GM21515 (cell line): ENCODE results near the gene PDZRN3.

Source experiments
- ATAC-seq: cut with Tn5 transposase; IDR thresholded peaks from one replicate; pipeline ENCODE4 v1.9.1; 2021; ENCODE audit not compliant: unreplicated experiment

PDZRN3 gene

DNA sequence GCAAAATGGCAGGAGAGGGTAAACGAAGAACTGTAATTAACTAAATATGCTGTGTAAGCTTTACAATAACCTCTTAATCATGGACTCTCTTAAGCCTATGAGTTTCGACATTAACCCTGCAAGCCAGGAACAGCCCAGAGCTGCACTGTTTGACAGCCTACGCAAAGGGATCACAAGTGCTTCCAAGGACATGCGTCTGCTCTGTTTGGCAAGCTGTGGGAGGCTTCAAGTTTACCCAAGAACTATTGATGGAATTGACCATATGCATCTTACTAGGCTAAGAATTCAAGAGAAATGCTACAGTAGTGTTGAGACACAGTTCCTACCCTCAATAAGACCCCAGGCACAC, 66.0 kb downstream of the PDZRN3 start:
- no peak for ATAC-seq

DNA sequence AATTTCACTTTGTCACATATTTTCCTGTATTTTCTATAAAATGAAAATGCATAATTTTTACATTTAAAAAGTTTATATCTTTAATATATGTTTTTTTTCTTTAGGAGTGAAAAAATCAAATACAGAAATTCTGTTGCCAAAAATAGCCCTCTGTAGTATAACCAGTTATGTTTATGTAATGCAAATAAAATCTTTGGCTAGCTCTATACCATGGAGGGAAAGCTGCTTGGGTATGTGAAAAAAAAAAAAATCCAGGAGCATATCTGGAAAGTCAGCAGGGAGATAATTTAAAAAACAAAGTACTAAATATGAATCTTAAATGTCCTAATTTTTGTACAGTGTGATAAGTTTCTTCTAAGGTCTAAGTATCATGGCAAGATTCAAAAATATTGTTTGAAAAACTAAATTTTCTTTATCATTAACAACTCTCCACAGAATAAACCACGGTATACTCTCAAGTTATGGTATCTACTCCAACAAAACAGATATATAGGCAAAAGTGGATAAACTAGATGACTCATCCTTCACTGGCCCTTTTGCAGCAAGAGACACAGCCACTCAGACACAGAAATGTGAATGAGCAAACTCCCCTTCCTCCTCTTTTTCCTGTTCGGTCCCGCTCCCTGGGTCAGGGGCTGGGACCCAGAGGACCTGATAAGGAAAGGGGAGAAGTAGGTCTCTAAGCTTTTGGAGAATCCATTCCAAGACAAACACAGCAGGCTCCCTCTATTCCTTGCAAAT, 66.6 kb downstream of the PDZRN3 start:
- no peak for ATAC-seq

DNA sequence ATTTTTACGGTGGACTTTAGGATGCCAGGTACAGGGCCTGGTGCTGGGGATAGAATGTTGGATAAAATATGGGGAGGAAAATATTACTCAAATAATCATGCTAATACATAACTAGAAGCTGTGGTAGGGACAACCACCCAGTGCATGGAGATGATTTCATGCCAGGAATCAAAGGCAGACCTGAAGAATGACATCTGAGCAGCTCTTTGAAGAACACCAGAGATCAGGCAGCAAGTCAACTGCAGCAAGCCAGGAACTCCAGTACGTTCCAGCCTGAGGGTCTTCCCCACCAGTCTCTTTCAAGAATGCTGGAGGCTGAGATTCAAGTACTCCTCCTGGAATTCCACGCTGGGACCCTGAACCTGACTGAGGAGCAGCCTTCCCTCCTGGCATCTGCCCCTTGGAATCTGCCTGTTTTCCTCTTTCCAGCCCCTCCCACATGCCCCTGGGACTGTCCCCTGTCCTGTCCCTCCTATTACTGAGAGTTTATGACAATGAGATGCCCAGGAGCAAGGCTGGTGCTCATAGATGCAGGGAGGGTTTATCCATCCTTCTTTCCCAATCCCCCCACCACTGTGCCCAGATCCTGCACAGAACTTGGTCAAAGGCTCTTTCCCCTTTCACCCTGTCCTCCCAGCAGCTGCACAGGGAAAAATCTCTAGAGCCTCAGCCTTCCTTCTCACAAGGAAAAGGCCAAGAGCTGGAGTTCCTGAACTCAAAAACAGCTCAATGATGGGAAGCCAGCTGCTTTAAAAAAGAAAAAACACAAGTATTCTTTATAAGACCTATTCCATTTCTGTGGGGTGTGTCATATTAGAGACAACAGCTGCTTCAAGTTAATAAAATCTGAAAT, 68.0 kb downstream of the PDZRN3 start:
- no peak for ATAC-seq

DNA sequence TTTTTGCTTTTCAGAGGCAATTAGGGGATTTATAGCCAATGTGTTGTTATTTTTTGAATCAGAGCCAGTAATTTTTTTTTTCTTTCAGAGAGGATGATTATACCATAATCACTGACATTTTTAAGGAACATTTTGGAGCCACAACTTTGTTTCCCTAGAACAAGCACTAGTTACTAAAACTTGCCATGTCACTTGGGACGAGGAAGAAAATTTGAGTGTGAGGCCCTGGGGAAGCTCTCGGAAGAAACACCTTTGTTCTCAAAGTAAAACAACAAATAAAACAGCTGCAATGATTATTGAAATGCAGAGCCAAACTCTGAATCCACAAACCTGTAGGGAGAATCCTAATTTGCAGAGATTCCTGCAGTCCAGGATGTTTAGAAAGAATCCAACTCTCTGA, 69.7 kb downstream of the PDZRN3 start:
- no peak for ATAC-seq

DNA sequence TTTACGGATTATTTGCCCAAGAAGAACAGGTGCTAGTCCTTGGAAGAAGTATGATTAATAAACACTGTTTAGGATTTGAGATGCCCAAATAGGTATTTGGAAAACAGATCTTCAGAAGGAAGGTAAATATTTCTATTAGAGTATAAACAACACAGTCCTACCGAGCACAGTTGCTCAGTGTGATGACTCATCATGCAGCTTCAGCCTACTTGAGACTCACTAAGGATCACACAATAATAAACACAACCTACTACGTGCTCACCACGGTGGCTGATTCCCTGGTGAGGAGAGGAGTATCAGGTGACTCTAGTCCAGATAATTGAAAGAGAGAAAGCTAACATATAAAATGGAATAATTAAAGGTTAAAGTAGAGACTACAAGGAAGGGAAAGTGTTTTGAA, 72.0 kb downstream of the PDZRN3 start:
- no peak for ATAC-seq

DNA sequence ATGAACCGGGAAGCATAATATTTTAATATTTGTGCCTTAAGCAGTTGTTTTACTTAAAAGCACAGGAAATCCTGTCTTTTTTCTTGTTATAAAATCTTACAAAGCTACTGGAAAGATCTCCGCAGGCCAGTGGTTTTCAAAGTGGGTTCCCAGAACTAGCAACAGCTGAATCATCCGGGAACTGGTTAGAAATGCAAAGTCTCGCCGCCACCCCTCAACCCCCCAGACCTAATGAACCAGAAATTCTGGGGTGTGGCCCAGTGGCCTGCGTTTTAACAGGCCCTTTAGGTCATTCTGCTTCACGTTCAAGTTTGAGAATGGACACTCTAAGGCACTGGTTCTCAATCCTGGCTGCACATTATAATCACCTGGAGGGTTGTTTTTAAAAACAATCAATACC, 74.7 kb downstream of the PDZRN3 start:
- no peak for ATAC-seq

DNA sequence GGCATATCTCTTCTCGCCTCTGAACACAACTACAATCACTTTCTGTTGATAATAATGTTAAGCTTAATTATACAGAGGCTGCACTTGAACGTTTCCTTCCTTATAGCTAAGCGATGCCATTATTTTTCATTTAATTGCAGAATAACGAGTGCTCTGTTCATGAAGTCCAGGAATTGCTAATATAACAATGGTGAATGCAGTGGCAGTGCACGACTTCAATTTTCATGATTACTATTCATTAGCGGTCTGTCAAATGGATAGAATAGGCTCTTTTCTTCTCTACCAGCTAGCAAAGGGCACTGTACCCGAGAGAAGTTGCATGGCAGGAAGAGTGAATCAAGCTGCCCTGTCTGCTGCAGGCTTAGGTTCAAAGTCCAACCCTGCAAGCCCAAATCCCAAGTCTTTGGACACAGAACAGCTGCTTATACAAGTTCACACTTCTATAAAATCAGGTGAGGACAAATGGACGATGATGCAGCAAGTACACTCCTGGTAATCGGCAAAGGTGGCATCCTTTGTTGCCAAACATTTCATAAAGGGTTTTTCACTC, 75.6 kb downstream of the PDZRN3 start:
- no peak for ATAC-seq

DNA sequence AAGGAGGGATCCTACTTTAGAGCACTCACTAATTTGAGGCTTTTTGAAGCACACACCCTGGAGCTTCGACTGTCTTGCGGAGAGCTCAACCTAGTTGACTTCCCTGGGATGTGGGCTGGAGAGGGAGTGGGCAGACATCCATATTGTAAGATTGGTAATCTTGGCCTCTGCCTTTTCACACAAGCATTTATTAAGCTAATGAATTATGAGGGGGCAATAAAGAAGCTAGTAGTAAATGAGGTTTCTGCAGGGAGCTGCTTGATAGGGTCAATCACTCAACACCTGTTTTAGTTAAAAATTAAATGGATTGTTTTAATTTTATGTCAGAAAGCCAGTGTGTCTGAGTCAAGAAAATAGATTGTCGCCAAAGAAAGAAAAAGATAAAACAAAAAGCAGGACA, 76.3 kb downstream of the PDZRN3 start:
- ATAC-seq, result no peak

DNA sequence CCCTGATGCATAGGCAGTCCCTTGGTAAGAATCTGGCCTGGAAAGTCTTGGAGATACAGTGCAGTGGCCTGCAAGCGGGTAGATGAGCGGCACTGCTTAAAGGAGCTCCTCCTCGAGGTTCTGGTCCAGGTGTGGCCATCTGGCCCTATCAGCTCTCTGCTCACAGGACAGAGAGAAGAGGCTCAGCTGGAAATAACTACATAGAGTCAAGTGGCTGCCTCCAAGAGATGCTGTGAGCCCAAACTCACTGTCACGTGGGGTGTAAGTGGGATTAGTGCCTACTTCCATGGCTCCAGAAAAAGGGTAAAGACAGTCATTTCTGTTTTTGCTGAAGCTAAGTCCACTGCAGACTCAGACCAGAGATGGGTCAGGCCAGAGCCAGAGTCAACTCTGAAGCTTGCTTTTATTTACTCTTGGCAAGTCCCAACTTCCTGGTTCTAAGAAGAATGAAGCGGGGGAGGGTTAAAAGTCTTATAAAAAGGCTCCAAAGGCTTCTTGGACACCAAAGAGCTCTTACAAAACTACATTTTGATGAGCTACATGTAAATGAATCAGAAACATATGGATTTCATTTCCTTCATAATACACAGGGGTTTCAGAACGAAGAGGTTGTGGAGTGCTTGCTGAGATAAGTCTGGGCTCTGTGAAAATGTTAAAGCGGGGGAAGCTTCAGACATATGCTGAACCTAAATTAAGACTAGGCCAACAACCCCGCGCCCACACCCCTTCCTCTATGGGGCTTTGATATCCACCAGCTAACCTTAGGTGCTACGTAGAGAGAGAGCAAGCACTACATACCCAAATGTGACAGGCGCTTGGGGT, 77.1 kb downstream of the PDZRN3 start:
- no peak for ATAC-seq

DNA sequence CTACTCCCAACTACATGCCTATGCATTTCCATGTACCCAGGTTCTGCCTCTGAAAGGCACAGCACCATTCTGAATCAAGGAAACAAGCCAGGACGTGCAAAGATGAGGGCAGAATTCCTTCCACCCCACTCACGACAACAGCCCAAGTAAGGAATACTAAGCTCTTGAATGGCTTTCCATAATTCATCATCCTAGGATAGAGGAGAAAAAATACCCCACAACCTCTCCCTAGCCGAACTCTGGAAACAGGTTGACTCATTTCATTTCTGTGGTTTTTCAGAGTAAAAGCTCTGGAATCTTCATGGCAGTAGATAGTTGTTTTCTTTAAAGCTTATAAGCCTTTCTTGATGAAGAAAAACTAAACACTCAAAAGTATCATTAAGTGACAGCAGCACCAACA, 77.8 kb downstream of the PDZRN3 start:
- no peak for ATAC-seq

DNA sequence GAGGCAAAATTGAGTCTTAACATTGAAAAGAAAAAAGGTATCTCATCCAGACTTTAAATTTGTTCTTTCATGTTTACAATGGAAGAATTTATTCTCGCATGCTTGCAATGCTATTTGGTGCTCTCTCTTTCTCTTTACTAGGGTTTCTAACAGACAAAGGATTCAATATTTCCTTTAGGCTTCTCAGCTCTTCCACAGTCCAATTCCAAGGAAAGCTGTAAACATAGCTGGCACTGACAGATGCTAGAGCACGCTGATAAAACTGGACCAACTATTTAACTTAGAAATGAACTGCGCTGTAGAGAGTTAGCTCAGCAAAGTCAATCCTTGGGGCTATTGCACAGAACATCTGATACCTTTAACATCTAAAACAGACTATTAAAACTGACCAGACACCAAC, 81.3 kb downstream of the PDZRN3 start:
- no peak for ATAC-seq

DNA sequence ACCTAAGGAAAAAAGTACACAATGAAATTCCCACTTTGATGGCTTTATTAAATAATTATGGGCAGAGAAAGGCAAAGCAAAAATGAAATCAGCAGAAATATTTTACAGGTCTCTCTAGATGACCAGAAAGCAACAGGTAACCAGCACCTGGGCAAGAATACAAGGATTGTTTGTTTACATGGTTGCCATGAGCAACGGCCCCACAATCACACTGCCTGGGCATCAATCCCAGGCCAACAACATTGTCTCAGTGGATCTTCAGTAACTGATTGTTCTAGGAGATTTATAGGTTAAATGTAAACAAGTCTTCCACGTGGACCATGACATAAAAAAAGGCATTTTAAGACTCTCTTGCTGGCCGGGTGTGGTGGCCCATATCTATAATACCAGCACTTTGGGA, 82.6 kb downstream of the PDZRN3 start:
- no peak for ATAC-seq

DNA sequence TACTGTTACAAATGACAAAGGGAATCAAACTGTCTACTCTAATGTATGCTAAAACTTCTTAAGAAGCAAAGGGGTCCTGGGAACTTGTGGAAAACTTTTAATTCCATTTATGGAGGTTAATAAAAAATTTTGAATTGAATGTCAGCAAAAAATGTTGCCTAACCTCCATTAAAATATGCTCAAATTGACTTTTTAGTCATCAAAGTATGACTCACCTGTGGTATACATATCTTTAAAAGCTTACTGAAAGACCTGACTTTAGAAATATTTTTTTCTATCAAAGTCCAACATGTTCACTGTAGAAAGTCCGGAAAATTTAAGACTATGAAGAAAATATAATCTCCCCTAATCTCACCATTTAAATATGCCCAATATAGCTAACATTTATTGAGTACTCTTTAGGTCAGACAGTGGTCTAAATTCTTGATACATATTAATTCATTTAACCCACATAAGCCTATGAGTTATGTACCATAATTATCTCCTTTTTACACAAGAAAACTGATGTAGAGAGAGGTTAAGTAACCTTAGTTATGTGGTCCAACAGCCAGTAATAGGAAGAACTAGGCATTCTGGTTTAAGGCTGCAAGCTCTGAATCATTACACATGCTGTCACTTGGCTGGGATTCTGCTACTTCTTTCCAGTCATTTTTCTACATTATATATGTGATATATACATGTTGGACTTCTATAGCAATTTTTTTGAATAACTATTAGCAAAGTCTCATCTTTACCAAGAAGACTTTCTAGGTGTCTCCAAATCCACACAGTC, 83.6 kb downstream of the PDZRN3 start:
- no peak for ATAC-seq

DNA sequence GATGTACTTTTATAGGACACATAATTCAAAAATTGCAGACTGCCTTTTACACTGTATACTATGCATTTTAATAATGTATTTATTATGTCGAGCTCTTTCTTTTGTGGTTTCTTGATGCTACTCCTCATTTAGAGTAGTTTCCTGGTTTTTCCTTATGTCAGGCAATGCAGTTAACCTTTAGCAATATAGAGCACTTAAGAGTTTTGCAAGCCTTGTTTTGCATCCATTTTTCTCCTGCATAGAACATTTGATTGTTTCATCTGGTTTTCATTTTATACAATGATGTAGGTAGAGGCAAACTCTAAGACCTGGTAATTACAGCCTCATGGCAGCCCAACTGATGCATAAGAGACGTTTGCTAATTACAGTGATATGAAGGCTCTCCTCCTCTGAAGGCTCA, 86.3 kb downstream of the PDZRN3 start:
- ATAC-seq, result no peak

DNA sequence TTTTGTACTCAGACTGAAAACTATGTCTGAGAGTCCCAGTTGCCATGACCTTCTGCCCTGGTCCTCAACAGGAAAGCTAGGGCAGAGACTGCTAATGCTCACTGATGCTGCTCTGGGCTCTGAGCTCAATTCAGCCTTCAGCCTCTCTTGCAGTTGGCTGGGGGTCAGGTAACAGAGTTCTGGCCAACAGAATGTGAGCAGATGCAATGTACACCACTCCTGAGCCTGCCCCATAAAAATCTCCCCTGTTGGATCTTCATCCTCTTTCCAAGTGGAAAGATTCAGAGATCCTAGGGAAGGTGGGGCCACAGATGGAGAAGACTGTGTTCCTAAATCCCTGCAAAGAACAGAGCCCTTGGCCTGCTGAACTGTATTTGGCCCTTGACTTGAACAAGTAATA, 87.8 kb downstream of the PDZRN3 start:
- no peak for ATAC-seq

DNA sequence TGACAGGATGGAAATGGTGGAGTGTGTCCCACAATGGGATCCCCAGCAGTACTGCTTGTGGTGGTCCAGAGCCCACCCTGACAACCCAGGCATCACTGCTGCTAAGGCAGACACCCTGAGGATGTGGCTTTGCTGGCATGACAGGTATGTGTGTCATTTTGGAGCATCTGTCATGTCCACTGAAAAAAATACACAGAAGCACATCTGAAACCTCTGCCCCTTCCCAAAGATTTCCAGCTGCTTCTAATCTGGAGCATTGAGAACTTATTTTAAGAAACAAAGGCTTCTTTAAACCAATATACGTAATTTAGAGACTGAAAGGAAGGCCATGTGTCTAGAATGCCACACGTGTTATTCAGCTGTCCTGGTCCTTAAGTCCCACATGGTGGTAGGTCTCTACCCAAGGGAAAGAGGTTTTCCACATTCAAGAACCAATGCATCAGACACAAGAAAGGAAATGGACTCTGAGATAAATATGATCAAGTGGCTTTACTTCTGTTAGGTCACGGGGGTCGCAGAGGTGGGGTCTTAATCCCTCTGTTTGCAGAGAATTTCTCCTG, 88.3 kb downstream of the PDZRN3 start:
- ATAC-seq, result no peak

DNA sequence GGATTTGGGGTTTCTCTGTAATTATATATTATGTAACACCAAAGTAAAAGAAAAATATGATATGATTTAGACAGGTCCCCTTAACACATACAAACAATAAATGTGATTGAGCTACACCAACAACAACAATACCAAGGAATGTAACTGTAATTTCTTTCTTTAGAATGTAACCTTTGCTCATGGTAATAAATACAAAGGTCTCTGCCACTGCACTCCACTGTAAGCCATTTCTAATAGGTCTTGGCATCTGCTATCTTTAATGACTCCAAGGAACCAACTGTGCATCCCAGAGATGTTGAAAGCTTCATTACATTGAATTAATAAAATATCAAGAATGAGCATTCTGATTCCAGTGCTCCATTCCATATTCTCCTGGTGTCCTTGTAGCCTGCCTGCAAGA, 88.8 kb downstream of the PDZRN3 start:
- ATAC-seq, result no peak

DNA sequence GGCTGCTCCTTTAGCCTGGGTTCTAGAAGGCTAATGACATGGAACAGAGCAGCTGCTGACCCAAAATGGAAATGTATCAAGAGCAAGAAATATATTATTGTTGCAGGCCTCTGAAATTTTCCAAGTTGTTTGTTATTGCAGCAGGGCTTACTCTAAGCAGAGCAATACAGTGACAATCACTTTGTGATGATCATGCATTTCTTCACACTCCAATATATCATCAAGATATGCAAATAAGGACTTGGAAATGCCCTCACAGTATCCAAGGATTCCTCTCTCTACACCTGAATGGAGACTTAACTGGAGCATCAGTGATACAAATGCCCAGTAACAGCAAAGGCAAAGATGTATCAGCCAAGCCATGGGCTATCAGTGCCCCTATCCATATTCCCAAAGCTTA, 89.6 kb downstream of the PDZRN3 start:
- no peak for ATAC-seq

DNA sequence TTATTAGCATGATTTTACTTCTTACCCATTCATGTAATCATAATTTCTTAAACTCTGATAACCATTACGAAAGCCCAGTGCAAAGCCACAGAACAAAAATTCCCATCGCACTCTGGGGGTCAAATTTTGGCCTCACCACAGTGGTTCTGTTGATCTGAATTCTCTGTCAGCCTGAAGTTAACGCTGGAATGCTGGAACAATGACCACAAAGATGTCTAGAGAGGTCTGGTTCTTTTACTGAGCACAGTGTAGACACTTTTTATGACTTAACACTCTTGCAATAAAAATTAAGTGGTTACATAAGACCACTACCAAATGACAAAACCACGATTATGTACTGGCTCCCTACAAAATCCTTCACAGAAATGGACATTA, 94.7 kb downstream of the PDZRN3 start:
- ATAC-seq, result no peak

DNA sequence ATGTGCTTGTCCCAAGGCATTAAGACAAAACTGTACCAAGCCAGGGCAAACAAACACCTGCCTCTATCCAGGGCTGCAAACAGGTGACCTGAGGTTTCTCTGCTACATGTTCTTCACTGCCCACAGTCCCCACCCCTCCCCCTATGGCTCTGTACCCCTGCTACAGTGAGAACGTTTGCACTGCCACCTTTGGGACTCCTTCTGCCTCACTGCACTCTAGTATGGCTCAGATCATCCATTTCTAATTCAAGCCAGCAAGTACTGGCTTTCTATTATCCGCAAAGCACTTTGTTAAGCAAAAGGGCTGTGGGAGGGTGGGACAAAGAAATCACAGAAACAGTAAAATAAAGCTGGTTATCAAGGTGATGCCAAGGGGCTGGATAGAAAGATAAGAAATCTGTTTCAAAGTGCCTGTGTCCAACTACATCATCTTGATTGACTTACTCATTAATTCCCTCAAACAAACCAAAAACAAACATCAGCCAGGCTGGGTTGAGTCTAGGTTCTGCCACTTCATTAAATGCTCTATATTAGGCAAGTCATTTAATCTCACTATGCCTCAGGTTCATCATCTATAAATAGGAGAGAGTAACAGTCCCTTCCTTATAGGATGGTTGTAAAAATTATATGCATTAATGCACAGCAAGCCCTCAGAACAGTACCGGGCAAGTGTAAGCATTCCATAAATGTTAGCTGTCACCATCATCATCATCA, 95.3 kb downstream of the PDZRN3 start:
- no peak for ATAC-seq
